AG10803 (cell line): ENCODE data around the gene SLC26A9.

Experiments
- DNase-seq: peaks from one replicate; pipeline ENCODE4 v3.0.0; 2010; ENCODE audit warnings: low read depth
- H3K4me3 ChIP-seq: 2 replicates; pipeline ENCODE4 v1.5.1; 2011; ENCODE audit warnings: mild to moderate bottlenecking, low read length, control low read depth
- TF ChIP-seq, protein P1 (sequence below): conservative IDR thresholded peaks from 2 replicates; pipeline ENCODE4 v1.5.1; 2011; ENCODE audit warnings: mild to moderate bottlenecking, low read length, control low read depth, inconsistent platforms

Gene SLC26A9

GRCh38 chr1:205959789-205960188 lies 16.5 kb upstream of the SLC26A9 start:
- TF ChIP-seq, protein P1, sequence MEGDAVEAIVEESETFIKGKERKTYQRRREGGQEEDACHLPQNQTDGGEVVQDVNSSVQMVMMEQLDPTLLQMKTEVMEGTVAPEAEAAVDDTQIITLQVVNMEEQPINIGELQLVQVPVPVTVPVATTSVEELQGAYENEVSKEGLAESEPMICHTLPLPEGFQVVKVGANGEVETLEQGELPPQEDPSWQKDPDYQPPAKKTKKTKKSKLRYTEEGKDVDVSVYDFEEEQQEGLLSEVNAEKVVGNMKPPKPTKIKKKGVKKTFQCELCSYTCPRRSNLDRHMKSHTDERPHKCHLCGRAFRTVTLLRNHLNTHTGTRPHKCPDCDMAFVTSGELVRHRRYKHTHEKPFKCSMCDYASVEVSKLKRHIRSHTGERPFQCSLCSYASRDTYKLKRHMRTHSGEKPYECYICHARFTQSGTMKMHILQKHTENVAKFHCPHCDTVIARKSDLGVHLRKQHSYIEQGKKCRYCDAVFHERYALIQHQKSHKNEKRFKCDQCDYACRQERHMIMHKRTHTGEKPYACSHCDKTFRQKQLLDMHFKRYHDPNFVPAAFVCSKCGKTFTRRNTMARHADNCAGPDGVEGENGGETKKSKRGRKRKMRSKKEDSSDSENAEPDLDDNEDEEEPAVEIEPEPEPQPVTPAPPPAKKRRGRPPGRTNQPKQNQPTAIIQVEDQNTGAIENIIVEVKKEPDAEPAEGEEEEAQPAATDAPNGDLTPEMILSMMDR, result no peak

GRCh38 chr1:205955499-205955898 lies 12.2 kb upstream of the SLC26A9 start:
- TF ChIP-seq, protein P1, result no peak
- no peak overlapping the region for H3K4me3 ChIP-seq
- DNase-seq, result no peak

More at GRCh38 chr1:205959789-205960188, 16.5 kb upstream of the SLC26A9 start:
- H3K4me3 ChIP-seq, result no peak overlapping the region
- DNase-seq, result no peak

- no peak for DNase-seq
- no peak overlapping the region for H3K4me3 ChIP-seq
- TF ChIP-seq, protein P1, result no peak
These were observed 11.7 kb upstream of the SLC26A9 start for GRCh38 chr1:205954819-205955404.

- DNase-seq, result no peak
These were observed 8.5 kb upstream of the SLC26A9 start for GRCh38 chr1:205951746-205952145.

DNA sequence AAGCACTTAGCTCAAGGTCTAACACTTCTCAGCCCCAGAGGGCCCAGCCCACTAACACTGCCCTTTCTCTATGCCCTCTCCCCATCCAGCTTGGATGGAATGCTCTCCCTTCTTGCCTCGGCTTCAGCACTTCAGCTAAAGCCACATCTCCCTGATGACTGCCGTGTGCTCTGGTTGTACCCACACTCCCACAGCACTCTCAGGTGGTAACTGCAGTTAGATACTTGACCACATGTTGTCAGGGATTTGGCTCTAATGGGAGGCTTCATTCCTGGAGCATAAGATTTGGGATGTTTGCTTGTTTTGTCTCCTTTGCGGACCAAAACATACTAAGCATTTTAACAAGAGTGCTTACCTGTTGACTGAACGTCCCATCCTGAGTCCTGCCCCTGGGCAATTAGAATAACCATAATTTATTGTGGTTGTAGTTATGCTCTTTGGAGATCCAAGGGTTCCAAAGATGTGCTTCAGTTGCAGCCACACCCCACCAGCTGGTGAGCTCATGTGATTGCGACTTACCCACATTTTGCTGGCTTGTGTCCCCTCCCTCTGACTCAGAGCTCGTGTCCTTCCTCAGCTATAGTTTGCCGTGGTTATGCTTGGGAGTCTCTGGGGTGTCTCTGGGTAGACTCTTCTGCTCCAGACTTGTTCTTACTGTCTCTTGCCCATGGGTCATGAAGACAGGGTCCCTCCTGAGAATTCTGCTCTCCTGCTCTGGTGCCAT lies 7.7 kb upstream of the SLC26A9 start:
- TF ChIP-seq, protein P1, result 0 out of 2 replicates have a peak, but pooled peaks have one; percentile 6
- H3K4me3 ChIP-seq, result no peak overlapping the region
- peak; percentile 79 for DNase-seq

More at GRCh38 chr1:205951746-205952145, 8.5 kb upstream of the SLC26A9 start:
- H3K4me3 ChIP-seq, result no peak overlapping the region
- TF ChIP-seq, protein P1, result no peak

DNA sequence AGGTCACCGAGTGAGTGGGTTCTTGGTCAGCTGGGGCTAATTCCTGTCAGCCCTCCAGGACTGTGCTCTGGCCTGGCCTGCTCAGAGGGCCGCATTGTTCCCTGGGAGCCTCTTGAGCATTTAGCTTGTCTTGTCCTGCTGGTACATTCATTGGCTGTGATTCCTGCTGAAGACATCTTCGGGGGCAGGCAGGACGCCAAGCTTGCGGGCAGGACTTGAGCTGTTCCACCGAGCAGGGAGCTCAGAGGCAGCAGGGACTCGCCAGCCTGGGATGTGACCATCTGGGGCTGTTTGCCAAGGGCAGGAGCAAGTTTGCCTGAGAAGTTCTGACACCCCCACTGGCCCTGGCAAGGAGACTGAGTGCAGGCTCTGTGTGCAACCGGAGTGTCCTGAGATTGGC lies 7.0 kb upstream of the SLC26A9 start:
- no peak overlapping the region for H3K4me3 ChIP-seq
- DNase-seq, result peak; percentile 96
- TF ChIP-seq, protein P1, result no peak

- DNase-seq, result no peak
- no peak overlapping the region for H3K4me3 ChIP-seq
- TF ChIP-seq, protein P1, result no peak
These were observed 6.5 kb upstream of the SLC26A9 start for GRCh38 chr1:205949753-205950152.
